Measurements from ENCODE around the gene CPA1.

CPA1 gene

DNA sequence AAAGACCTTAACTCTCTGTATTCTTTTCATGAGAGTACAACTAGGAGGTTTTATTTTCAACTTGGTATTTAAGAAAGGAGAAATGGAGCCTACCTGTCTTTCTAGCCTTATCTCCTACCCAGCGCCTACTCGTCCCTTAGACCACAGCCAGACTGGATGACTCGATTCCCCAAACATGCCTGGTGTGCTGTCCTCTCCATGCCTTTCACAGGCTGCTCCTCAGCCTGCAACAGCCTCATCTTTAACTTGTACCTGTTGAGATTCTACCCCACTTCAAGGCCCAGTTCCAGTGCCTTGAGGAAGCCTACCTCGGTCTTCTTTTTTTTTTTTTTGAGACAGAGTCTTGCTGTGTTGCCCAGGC, 29.4 kb downstream of the CPA1 start:
- Histone ChIP-seq H2AFZ (ENCODE audit: low read depth, low read length) (no peak overlapping the region), H3K4me2 (ENCODE audit: low read length) (no peak overlapping the region), H3K4me1 (ENCODE audit: low read length) (no peaks in the 10 kb centered on the region)

DNA sequence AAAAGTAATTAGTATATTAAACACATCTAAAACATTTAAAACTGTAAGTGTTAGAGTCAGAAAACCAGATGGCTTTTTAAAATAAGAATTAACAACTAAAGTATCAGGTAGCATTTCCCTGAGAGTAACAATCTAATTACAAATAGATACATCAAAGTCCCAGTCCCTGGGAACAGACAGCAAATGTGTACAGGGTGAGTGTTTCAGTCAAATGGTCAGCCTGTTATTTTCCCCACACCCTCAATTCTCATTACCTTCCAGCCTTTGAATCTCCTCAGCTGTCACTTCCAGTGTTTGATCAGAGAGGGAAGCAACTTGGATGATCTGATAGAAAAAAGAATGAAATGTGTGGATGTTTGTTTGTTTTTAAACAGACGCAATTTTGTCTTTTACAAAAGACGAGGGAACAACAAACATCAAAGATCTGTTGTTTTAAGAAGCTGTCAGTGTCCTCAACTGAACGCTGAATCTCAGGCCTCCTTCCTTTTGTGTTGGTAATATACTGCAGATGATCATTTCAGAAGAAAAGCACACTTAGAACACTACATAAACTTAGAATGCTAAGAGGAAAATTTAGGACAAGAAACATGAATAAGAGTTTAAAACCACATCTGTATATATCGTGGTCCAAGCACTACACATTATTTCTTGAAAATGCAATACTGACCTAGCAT, 30.7 kb downstream of the CPA1 start:
- H2AFZ ChIP-seq (ENCODE audit: low read depth, low read length): no peak overlapping the region
- H3K4me1 ChIP-seq (ENCODE audit: low read length): no peaks in the 10 kb centered on the region
- no peaks in the 10 kb centered on the region for H3K36me3 ChIP-seq (replicated peaks; ENCODE audit: low read depth, low read length)
- no peak overlapping the region for H3K4me2 ChIP-seq (ENCODE audit: low read length)
- H3K27ac ChIP-seq (ENCODE audit: low read length): no peak overlapping the region
- no peaks in the 10 kb centered on the region for H3K27me3 ChIP-seq (ENCODE audit: low read depth, low read length)
- no peaks in the 10 kb centered on the region for H3K79me2 ChIP-seq (ENCODE audit: low read length)
- H4K20me1 ChIP-seq (ENCODE audit: insufficient read depth, low read length): no peaks in the 10 kb centered on the region
- H3K4me3 ChIP-seq (ENCODE audit: low read length): no peak overlapping the region
- H3K9ac ChIP-seq (ENCODE audit: low read length): no peak overlapping the region
- H3K9me3 ChIP-seq (ENCODE audit: insufficient read depth, low read length): no peaks in the 10 kb centered on the region
- TF ChIP-seq, protein P1, sequence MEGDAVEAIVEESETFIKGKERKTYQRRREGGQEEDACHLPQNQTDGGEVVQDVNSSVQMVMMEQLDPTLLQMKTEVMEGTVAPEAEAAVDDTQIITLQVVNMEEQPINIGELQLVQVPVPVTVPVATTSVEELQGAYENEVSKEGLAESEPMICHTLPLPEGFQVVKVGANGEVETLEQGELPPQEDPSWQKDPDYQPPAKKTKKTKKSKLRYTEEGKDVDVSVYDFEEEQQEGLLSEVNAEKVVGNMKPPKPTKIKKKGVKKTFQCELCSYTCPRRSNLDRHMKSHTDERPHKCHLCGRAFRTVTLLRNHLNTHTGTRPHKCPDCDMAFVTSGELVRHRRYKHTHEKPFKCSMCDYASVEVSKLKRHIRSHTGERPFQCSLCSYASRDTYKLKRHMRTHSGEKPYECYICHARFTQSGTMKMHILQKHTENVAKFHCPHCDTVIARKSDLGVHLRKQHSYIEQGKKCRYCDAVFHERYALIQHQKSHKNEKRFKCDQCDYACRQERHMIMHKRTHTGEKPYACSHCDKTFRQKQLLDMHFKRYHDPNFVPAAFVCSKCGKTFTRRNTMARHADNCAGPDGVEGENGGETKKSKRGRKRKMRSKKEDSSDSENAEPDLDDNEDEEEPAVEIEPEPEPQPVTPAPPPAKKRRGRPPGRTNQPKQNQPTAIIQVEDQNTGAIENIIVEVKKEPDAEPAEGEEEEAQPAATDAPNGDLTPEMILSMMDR (IDR thresholded peaks at IDR 0.05; ENCODE audit: low read depth, low read length): no peak
- TF ChIP-seq EZH2phosphoT487 (IDR thresholded peaks at IDR 0.05; ENCODE audit: low read depth): no peak

More for the DNA sequence above, 29.4 kb downstream of the CPA1 start:
- H3K79me2 ChIP-seq (ENCODE audit: low read length): no peaks in the 10 kb centered on the region
- TF ChIP-seq, protein P1 (IDR thresholded peaks at IDR 0.05; ENCODE audit: low read depth, low read length): no peak
- TF ChIP-seq EZH2phosphoT487 (IDR thresholded peaks at IDR 0.05; ENCODE audit: low read depth): no peak
- H3K9ac ChIP-seq (ENCODE audit: low read length): no peak overlapping the region
- H3K27ac ChIP-seq (ENCODE audit: low read length): no peak overlapping the region
- H3K27me3 ChIP-seq (ENCODE audit: low read depth, low read length): no peaks in the 10 kb centered on the region
- H3K36me3 ChIP-seq (replicated peaks; ENCODE audit: low read depth, low read length): no peaks in the 10 kb centered on the region
- no peaks in the 10 kb centered on the region for H3K9me3 ChIP-seq (ENCODE audit: insufficient read depth, low read length)
- no peaks in the 10 kb centered on the region for H4K20me1 ChIP-seq (ENCODE audit: insufficient read depth, low read length)
- no peak overlapping the region for H3K4me3 ChIP-seq (ENCODE audit: low read length)

DNA sequence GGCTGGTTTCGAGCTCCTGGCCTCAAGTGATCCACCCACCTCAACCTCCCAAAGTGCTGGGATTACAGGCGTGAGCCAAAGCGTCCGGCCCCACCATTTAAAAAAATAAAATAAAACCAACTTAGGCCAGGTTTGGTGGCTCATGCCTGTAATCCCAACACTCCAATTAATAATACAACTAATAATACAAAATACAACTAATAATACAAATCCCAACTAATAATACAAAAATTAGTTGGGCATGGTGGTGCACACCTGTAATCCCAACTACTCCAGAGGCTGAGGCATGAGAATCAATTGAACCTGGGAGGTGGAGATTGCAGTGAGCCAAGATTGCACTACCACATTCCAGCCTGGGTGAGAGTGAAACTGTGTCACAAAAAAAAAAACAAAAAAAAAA, 32.9 kb downstream of the CPA1 start:
- Histone ChIP-seq H3K9ac (ENCODE audit: low read length) (no peak overlapping the region), H3K27ac (ENCODE audit: low read length) (no peak overlapping the region), H3K9me3 (ENCODE audit: insufficient read depth, low read length) (no peaks in the 10 kb centered on the region), H3K79me2 (ENCODE audit: low read length) (no peaks in the 10 kb centered on the region), H4K20me1 (ENCODE audit: insufficient read depth, low read length) (no peaks in the 10 kb centered on the region), H3K27me3 (ENCODE audit: low read depth, low read length) (no peaks in the 10 kb centered on the region), H3K4me1 (ENCODE audit: low read length) (no peaks in the 10 kb centered on the region), H3K4me3 (ENCODE audit: low read length) (no peak overlapping the region), H2AFZ (ENCODE audit: low read depth, low read length) (no peak overlapping the region), H3K36me3 (replicated peaks; ENCODE audit: low read depth, low read length) (no peaks in the 10 kb centered on the region), H3K4me2 (ENCODE audit: low read length) (no peak overlapping the region)
- no peak for TF ChIP-seq EZH2phosphoT487 (IDR thresholded peaks at IDR 0.05; ENCODE audit: low read depth)
- TF ChIP-seq, protein P1 (IDR thresholded peaks at IDR 0.05; ENCODE audit: low read depth, low read length): no peak

DNA sequence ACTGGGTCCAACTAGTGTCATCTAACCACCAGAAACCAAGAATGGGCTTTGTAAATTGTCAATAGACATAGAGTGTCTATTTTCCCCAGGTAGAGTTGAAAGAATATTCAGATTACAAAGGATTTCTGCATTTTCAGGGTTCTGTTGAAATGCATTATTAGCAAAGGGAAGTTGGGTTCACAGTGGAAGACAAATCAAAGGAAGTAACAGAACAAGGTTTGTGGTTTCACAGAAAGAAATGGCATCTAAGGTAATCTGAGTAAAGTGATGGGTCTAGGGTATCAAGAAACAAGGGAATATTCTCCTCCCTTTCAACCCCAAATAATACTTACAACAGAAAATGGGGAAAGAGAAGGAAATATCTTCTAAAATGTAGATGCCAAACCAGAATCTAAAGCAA, 34.7 kb downstream of the CPA1 start:
- no peak overlapping the region for H3K4me3 ChIP-seq (ENCODE audit: low read length)

More for the DNA sequence above, 34.7 kb downstream of the CPA1 start:
- no peak overlapping the region for H3K27ac ChIP-seq (ENCODE audit: low read length)
- H3K9me3 ChIP-seq (ENCODE audit: insufficient read depth, low read length): no peaks in the 10 kb centered on the region
- no peaks in the 10 kb centered on the region for H4K20me1 ChIP-seq (ENCODE audit: insufficient read depth, low read length)
- H3K4me2 ChIP-seq (ENCODE audit: low read length): no peak overlapping the region
- H3K27me3 ChIP-seq (ENCODE audit: low read depth, low read length): no peaks in the 10 kb centered on the region
- no peaks in the 10 kb centered on the region for H3K4me1 ChIP-seq (ENCODE audit: low read length)
- H3K36me3 ChIP-seq (replicated peaks; ENCODE audit: low read depth, low read length): no peaks in the 10 kb centered on the region
- H3K9ac ChIP-seq (ENCODE audit: low read length): no peak overlapping the region
- H2AFZ ChIP-seq (ENCODE audit: low read depth, low read length): no peak overlapping the region
- TF ChIP-seq EZH2phosphoT487 (IDR thresholded peaks at IDR 0.05; ENCODE audit: low read depth): no peak
- no peaks in the 10 kb centered on the region for H3K79me2 ChIP-seq (ENCODE audit: low read length)

Measured in OCI-LY3 (cell line).